Activated CD4-positive, alpha-beta T cell treated with anti-CD3 and anti-CD28 coated beads, Interleukin-2, Interleukin-6, amounts not matched to agents 100 ng/mL and 50 ng/mL, durations not matched to agents 16 hours and 8 hours (primary cell): Measurements from ENCODE around the gene ACCSL.

ENCODE experiments used
- DNase-seq: peaks from one replicate; pipeline ENCODE4 v3.0.0-alpha.2; 2020

ACCSL gene

DNA sequence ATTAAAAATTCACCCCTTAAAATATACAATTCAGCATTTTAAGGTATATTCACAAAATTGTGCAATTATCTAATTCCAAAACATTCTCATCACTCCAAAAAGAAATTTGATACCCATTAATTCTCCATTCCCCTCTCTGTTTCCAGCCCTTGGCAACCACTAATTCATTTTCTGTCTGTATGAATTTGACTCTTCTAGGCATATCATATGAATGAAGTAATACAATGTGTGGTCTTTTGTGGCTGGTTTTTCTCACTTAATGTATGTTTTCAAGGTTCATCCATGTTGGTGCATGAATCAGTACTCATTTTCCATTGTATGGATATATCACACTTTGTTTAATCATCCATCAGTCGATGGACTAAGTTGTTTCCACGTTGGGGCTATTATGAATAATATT is 29.0 kb upstream of the ACCSL start:
- no peak for DNase-seq

- no peak for DNase-seq
These were observed 22.8 kb upstream of the ACCSL start for GRCh38 chr11:44024977-44025376.

GRCh38 chr11:44025727-44026126 is 22.1 kb upstream of the ACCSL start:
- no peak for DNase-seq

DNA sequence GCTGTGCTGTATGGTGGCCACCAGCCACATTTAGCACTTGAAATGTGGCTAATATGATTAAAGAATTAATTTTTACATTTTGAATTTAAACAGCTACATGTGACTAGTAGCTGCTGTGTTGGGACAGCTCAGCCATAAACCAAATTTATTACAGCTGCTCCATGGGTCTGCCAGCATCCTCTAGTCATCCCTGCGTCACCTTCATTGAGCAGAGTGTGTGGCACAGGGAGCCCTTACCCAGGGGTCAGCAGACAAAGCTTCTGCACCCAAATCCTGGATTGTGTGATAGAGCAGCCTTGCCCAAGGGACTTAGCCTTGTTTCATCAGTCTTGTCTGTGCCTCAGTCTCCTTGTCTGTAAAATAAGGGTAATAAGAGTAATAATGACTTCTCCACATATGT is 19.4 kb upstream of the ACCSL start:
- DNase-seq: no peak

- DNase-seq: no peak
These were observed 18.8 kb upstream of the ACCSL start for GRCh38 chr11:44028816-44029506.

DNA sequence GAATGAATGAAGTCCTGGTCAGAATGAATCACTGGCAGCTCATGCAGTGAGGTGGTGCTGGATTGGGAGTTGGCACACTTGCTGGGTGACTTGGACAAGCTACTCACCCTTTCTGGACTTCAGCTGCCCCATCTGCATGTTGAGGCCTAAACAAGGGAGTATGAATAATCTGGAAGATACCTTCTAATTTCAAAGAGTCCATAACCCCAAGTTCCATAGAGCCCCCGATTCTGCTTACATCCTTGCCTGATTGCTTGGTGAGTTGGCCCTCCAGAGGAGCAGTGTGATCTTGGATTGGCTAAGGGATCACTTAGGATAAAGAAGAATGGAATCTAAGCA is 18.3 kb upstream of the ACCSL start:
- no peak for DNase-seq

DNA sequence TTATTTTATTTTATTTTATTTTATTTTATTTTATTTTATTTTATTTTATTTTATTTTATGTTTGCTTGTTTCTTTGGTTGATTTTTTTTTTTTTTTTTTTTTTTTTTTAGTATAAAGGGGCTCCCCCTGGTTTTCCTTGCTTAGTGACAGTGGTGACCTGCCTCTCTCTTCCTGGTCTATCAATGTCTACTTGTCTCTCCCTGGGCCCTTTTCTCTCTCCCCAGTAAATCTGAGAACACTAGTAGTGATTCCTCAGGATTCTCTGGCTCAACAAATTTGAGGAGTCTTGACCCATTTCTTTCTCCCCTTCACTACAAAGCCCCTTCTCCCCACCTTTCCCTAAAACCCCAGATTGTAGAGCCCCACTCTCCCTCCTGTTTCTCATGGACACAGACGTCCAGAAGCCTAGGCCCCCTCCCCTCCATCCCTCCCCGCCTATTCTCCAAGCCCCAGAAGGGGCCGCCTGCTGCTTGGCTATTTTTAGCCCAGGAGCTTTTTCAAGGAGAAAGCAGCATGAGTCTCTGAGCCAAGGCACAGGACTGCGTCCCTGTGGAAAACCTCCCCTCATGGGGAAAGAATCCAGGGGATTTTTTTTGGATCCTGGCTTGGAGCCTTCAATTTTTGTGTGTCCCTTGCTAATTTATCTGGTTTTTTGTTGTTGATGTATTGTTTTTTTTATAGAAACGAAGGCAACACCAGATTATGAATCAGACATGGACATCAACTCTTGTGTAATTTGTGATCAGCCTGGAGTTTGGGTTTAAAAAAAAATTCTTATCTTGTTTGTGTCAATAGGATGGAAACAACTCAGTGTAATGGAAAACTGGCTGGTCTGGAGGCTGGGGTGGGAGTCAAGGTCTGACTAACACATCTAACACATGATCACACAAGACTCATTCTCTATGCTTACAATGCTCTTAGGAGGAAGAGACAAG is 17.5 kb upstream of the ACCSL start:
- no peak for DNase-seq

- no peak for DNase-seq
These were observed 16.8 kb upstream of the ACCSL start for GRCh38 chr11:44030996-44031395.

DNA sequence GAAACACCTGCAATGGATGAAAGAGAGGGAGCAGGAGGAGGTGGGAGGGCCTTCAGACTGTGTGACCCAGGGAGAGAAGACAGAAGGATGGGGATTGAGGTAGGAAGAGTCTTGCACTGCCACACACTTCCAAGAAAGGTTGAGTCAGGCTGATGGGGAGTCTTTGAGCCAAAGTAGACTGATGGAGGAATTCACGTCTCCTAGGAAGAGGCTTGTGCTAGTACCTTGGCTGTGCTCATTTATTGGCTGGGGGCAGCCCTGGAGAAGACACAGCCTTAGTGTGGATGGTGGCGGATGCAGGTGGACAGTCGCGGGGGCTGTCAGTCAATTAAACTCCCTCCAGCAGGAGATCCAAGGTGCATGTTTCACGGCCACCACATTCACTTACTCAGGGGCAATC is 16.2 kb upstream of the ACCSL start:
- no peak for DNase-seq

GRCh38 chr11:44032299-44033085 is 15.3 kb upstream of the ACCSL start:
- no peak for DNase-seq

DNA sequence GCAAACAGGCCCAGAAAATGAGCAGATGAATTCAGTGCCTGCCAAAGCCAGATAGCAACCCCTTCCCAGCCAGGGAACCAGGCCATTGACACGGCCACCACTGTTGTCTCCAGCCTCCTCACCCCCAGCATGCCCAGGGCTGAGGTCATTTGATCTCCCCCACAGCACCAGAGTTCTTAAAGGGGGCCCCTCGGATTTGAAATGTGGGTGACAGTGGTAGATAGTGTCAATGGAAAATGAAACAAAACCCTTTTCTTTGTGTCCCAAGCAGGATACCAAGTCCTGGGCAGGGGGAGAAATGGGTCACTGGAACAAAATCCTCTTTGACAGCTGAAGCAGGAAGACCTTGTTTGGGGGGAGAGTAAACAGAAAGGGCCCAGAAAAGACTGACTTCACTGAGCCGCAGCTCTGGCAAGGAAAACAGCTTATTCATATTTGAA is 14.3 kb upstream of the ACCSL start:
- no peak for DNase-seq

DNA sequence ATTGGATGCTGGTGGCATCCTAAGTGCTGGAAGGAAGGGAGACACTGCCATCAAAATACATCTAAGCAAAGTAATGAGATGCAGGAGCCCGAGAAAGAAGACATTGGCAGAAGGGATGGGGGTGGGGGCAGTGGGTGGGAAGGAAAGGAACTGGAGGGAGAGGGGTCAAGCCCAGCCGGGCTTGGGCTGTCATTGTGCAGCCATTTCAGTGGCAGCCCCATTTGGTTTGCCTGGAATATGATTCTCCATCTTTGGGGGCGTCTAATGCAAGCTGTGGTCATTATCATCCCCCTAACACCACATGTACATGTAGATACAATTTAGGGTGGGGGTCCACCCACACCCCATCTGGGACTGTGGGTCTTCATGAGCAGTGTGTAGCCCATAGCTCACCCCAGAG is 13.9 kb upstream of the ACCSL start:
- no peak for DNase-seq

- DNase-seq: no peak
These were observed 13.1 kb upstream of the ACCSL start for GRCh38 chr11:44034639-44035038.

DNA sequence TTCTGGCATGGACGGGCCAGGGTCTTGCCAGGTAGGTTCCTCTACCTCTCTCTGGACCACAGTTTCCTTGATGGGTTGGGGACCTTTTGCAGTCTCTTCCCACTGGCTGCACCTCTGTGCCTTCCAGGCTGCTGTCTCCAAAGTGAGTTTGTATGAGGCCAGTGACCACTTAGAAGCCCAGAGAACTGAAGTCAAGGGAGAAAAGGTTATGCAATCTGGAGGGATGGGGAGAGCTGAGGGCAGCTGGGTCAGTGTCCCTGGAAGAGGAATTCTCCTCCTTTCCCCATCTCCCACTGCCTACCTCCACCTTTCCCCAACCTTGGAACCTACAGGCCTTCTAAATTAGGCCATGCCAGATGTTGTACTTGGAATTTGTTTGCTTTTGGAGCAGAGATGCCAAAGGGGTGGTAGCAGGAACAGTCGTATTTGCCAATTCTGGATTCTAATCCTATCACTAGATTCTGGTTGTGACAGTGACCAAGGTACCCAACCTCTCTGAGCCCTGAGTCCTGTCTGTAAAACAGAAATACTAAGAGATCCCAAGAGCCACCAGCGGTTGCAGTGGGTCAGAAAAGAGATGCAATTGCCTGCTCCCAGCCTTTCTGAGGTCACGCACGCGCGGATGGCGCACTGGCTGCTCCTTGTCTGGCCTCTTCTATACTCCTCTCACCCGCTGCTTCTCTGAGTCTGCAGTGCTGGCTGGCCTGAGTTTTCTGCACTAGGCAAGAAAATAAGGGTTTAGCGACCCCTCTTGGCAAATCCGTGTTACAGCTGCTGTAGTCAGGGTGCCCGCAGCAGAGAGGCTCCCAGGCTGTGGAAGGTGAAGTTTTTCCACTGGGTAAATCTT is 10.7 kb upstream of the ACCSL start:
- peak; percentile 55 for DNase-seq

- no peak for DNase-seq
These were observed 10.2 kb upstream of the ACCSL start for GRCh38 chr11:44037658-44037998.

DNA sequence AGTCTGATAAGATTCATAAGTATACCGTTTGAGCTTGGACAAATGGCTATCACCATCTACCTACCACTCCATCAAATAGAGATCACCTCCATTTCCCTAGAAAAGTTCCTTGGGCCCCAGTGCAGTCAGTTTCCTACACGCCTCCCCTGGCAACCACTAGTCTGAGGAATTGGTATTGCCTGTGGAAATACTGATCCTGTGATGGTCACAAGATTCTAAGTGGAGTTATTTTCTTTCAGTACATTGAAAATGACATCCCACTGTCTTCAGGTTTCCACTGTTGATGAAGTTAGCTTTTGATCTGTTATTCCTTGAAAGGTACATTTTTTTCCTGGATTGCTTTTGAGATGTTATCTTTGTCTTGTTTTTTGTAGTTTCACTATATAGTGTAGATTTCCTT is 4.6 kb upstream of the ACCSL start:
- DNase-seq: no peak

DNA sequence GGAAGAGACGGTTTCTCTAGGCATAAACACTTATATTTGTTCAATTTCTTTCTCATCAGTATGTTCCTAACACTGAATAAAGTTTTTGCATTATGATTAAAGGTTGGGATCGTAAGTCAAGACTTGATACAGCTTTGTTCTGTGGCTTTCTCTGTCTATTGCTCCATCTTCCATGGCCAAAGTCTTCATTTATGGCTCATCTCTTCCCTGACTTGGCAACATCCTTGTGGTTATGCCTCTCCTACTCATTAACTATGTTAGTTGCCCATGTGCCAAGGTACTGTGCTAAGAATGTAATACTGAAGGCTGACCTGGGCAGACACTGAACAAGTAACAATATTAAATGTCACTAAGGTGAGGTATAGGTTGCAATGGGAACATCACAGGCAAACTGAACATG is 1.6 kb upstream of the ACCSL start:
- DNase-seq: no peak

- no peak for DNase-seq
These were observed 483 bp upstream of the ACCSL start for GRCh38 chr11:44047298-44047697.

DNA sequence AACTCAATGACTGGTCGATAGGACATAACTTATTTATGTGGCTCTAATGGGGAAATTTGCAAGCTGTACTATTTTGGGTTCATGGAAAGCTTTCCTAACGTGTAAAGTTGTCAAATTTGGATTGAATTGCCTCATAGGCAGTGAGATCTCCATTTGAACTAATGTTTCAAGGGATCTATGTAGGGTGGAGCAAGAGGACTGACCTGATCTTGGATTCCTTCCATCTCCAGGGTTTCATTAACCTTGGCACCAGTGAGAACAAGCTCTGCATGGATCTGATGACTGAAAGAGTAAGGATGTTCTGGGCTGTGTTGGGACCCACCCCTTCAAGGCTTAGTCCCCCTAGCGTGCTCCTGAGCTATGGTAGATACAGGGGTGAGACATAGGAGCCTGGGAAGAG is 2.1 kb downstream of the ACCSL start:
- no peak for DNase-seq

DNA sequence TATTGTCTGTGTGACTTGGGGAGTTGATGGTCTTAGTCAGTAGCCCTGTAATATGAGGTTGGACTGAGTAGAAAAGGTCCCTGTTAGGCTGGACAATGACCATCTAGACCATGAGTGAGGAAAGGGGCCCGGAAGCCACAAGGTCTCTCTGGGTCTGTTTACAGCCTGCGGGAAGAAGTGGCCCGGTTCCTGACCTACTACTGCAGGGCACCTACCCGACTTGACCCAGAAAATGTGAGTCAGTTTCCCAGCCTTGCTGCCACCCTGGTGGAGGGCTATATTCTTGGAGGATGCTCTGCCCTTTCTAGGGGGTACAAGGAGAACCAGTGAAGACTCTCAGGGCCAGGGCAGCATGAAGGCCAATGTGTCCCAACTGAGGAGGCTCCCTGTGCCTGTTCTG is 3.4 kb downstream of the ACCSL start:
- DNase-seq: no peak

DNA sequence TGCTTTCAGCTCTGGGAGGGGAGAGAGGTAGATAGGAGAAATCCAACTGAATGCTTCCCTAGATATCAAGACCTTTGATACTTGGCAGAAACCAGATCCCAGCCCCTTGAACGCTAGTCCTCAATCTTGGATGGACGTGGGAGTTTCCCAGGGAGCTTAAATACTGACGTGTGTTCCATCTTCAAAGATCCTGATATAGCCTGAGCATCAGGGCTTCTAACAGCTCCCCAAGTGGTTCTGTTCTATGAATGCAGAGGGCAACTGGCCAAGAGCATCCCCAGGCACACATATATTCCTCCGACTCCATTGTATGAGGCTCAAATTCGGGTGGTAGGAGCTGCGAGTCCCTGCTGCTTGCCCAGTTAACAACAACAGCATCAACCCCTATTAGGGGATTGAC is 9.6 kb downstream of the ACCSL start:
- DNase-seq: no peak

- DNase-seq: no peak
These were observed 10.5 kb downstream of the ACCSL start for GRCh38 chr11:44058275-44058674.

- DNase-seq: no peak
These were observed 17.4 kb downstream of the ACCSL start for GRCh38 chr11:44065161-44065661.
